ENCODE results near the gene E2F8. TPM values are rescaled to one million over a fixed set of nuclear protein-coding genes. Genes with fewer than 3 reads are reported as not detected.

Gene E2F8
- total RNA-seq, 1 experiment from 2014 or later = 10.7 TPM

GRCh38 chr11:19237381-19237780 is 3.4 kb downstream of the E2F8 start:
- POLR2A ChIA-PET = no interaction called here

More at GRCh38 chr11:19237381-19237780, 3.4 kb downstream of the E2F8 start:
- no peaks in the 10 kb centered on the region for H3K9me3 Mint-ChIP-seq
- peaks cover 8% of the 10 kb centered on the region for H3K4me1 Mint-ChIP-seq
- peaks cover 41% of the 10 kb centered on the region for H3K36me3 Mint-ChIP-seq
- H3K27me3 Mint-ChIP-seq (ENCODE audit: low read depth) = peaks cover 6% of the 10 kb centered on the region
- no peak for TF ChIP-seq ETV6 (CRISPR knock-in tag; IDR thresholded peaks at IDR 0.05)
- no peak for TF ChIP-seq ZMAT4 (CRISPR knock-in tag; IDR thresholded peaks at IDR 0.05)
- TF ChIP-seq IRF1 (CRISPR knock-in tag; IDR thresholded peaks at IDR 0.05) = no peak
- no peak for TF ChIP-seq TCF7 (CRISPR knock-in tag; IDR thresholded peaks at IDR 0.05; ENCODE audit: low read depth)
- no peak for TF ChIP-seq ARID4B (CRISPR knock-in tag; IDR thresholded peaks at IDR 0.05; ENCODE audit: borderline replicate concordance)
- no peak for TF ChIP-seq ZNF121 (CRISPR knock-in tag; IDR thresholded peaks at IDR 0.05)
- TF ChIP-seq HMGXB4 (CRISPR knock-in tag; IDR thresholded peaks at IDR 0.05) = no peak
- TF ChIP-seq CBFB (CRISPR knock-in tag; IDR thresholded peaks at IDR 0.05; ENCODE audit: low read depth) = no peak
- TF ChIP-seq HMGA2 (CRISPR knock-in tag; IDR thresholded peaks at IDR 0.05) = no peak
- no peak for TF ChIP-seq STAT6 (CRISPR knock-in tag; conservative IDR thresholded peaks at IDR 0.05; ENCODE audit: low read depth)
- no peak for TF ChIP-seq EMX1 (CRISPR knock-in tag; IDR thresholded peaks at IDR 0.05)
- TF ChIP-seq FOXJ3 (CRISPR knock-in tag; IDR thresholded peaks at IDR 0.05; ENCODE audit: borderline replicate concordance) = no peak
- no peak for TF ChIP-seq ELF4 (CRISPR knock-in tag; IDR thresholded peaks at IDR 0.05; ENCODE audit: low read depth)
- TF ChIP-seq CREB1 (CRISPR knock-in tag; IDR thresholded peaks at IDR 0.05) = no peak
- no peak for TF ChIP-seq ZNF317 (CRISPR knock-in tag; IDR thresholded peaks at IDR 0.05; ENCODE audit: borderline replicate concordance, low read depth)
- H3K4me3 Mint-ChIP-seq = no peak overlapping the region
- ATAC-seq (no peak), DNase-seq (ENCODE audit: low spot score) (no peak)
- H3K27ac Mint-ChIP-seq = no peak overlapping the region
- CTCF ChIA-PET = no interaction called here
